HG03520 (cell line): Measurements from ENCODE around the gene FRMD4B.
"Not testable (repeated sequence)": the region's sequence is repeated elsewhere in the genome, so short reads cannot be mapped to it uniquely, and the experiment has no call there.

Experiments used
- ATAC-seq: cut with Tn5 transposase; IDR thresholded peaks from one replicate; pipeline ENCODE4 v1.9.1; 2021; ENCODE audit warnings: mild to moderate bottlenecking, moderate library complexity; ENCODE audit not compliant: unreplicated experiment

Gene FRMD4B

GRCh38 chr3:69251078-69251805 lies 134.6 kb downstream of the FRMD4B start:
- ATAC-seq = no peak

DNA sequence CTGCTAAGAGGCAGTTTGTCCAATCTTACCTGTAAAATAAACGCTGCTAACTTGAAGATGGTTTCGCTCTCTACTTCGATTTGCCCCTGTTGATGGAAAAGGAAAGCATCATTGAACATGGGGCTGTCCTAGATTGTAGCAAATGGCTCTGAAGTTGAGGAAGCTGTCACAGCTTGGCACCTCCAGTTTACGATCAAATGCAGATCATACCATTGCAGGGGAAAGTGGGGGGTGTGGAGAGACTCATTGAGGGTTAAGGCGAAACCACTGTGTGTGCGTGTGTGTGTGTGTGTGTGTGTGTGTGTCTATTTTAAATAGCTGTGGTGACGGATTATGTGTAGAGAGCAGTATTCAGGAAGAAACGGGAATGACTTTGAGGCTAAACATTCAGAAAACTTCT lies 135.9 kb downstream of the FRMD4B start:
- no peak for ATAC-seq

GRCh38 chr3:69249001-69249400 lies 136.9 kb downstream of the FRMD4B start:
- no peak for ATAC-seq

GRCh38 chr3:69248436-69248835 lies 137.5 kb downstream of the FRMD4B start:
- ATAC-seq = no peak

GRCh38 chr3:69246612-69247011 lies 139.3 kb downstream of the FRMD4B start:
- no peak for ATAC-seq

DNA sequence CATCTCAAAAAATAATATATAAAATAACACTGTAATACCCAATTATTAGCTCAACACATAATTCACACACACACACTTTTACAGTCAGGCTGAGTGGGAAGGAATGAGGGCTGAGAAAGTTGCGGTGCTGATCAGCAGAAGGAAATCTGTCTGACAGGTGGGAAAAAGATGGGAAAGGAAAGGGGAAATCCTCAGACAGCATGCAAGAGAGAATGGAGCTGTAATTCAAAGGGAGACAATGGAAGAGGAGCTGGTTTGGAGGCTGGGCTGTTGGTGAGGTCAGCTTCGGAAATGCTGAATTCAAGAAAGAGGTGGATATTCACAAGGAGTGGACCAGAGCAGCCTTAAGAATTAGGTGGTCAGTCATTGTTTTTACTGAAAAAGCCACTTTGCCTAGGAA lies 141.8 kb downstream of the FRMD4B start:
- ATAC-seq = no peak

DNA sequence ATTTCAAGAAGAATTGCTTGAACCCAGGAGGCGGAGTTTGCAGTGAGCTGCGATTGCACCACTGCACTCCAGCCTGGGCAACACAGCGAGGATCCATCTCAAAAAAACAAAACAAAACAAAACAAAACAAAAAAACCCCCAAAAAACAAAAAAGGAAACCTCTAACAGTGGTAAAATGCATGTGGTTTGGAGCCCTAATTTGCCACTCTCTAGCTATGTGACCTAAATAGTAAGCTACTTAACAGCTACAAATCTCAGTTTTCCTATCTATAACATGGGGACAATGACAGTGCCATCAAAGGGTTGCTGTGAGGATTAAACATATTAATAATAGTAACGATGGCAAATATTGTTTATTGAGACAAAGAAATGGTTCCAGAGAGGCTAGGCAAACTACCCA lies 144.1 kb downstream of the FRMD4B start:
- no peak for ATAC-seq

DNA sequence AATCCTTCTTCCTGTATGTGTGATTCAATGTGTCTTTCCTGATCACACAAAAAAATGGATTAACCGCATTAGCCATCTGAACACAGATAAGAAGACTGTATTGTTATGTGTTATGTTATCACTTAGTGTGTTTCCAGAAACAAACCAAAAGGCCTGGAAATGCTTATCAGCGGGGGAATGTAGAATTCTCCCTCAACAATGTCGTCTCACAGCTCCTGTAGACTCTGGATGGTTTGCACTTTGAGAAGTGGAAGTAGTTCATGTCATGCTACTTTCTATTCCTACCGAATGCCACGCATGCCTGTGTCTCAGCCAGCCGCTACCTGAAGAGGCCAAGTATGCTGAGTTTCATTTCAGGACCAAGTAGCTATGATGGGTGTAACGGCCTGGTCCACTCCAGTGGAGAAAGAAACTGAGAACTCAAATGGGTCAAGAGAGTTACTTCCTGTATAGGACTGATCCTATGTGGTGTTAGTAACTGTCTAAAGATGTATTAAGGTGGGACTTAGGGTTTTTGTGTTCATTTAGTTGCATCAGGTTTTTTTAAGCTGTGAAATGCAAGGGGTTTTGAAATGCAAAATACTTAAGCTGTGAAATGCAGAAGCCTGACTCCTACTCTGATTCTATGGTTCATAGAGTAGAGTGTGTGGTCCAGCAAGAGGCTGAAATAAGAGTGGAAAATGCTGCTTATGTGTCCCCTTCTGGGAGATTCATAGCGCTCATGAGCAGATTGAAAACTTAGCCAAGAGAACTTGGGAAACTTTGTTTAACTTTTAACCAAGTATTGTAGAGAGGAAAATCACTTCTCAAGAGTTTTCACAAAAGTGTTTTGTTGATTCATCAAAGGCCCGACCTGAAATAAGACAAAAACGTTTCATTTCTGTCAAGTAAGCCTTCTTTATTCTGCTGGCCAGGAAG lies 145.0 kb downstream of the FRMD4B start:
- ATAC-seq = peak; percentile 74

GRCh38 chr3:69239063-69239462 lies 146.8 kb downstream of the FRMD4B start:
- ATAC-seq = no peak

DNA sequence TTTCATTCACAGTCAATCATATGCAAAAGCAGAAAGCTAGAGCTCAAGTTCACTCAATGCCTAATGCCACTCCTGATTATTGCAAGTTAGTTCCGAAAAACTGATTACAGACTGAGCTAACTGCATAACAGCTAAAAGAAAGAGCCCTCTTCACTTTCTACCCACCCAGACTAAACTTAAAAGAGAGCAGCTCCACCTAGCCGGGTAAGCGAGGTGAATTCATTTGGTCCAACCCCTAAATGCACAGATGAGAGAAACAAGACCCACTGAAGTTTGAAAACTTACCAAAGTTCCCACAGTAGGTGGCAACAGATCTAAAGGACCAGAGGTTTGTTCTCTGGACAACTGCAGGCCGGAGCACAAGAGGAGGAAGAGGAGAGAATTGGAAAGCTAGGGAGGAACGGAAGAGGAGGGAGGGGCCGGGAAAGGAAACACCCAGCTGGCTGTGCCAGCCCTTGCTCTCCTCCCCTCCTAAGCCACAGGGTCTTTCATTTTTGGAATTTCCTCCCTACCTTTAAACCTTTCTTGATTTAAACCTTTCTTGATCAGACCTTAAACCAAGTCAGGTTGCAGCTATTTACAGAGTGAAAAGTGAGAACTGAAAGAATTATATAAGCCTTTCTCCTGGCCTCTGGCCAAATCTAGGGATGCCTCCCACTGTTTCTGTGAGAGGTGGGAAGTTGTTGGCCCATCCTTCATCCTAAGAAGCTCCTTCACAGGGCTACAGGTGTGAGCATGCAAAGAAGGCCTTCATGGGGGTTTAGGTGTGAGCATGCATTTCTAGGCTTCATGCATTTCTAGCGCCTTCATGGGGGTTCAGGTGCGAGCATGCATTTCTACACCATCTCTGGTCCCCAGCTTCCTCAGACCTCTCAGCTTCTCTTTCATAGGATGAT lies 148.8 kb downstream of the FRMD4B start:
- no peak for ATAC-seq

DNA sequence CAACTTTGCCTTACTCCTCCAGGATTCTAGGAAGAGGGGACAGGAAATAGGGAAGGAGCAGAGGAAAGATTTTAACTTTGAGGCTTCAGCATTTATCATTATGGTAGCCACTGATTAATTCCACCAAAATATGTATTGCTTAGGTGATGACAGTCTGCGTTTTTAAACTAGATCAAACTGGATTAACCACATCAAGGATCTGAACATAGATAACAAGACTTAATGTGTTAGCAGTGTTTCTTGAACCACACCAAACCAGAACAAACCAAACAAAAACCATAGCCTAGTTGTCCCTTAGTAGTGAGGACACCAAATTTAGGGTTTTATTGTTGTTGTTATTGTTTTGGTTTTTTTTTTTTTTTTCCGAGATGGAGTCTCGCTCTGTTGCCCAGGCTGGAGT lies 150.0 kb downstream of the FRMD4B start:
- no peak for ATAC-seq

- not testable (repeated sequence) for ATAC-seq
These were observed 150.7 kb downstream of the FRMD4B start for GRCh38 chr3:69235227-69235626.

DNA sequence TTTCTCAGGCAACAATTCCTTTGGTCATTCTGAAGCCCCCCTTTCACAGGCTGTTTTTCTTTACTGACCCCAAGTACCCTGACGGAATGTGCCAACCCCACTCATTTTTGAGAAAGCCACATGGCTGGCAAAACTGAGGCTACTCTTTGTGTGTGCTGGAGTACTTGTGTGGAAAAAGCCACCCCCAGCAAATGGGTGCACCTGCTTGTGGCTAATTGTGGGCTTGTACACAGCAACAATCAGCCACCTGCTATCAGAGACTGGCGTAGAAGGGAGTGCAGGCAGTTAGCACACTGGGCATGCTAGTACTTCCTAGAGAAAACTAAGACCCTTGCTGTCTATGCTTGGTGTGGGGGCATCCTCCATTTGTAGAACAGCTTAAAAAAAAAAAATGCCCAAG lies 153.4 kb downstream of the FRMD4B start:
- ATAC-seq = no peak

GRCh38 chr3:69231929-69232440 lies 153.9 kb downstream of the FRMD4B start:
- ATAC-seq = no peak

GRCh38 chr3:69226071-69226470 lies 159.8 kb downstream of the FRMD4B start:
- ATAC-seq = no peak

DNA sequence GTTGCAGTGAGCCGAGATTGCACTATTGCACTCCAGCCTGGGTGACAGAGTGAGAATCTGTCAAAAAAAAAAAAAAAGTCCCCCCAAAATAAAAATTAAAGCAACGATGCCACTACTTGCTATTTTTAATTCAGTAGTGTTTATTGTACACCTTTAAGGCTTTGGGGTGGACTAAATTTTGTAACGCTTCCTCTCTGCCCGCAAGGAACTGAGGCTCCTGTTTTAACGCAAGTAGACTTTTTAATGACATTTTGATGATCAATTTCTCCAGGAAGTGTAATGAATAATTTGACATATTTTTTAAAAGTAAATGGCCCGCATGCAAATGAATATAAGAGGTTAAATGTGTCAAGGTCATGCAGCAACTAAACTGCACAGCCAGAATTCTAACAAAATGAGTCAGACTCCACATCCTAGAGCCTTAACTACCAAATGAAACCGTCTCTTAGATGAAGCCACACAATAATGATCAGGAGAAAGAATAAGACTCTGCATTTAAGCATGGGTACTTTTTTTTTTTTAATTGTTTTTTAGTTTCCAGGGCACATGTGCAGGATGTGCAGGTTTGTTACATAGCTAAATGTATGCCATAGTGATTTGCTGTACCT lies 166.7 kb downstream of the FRMD4B start:
- ATAC-seq = no peak

DNA sequence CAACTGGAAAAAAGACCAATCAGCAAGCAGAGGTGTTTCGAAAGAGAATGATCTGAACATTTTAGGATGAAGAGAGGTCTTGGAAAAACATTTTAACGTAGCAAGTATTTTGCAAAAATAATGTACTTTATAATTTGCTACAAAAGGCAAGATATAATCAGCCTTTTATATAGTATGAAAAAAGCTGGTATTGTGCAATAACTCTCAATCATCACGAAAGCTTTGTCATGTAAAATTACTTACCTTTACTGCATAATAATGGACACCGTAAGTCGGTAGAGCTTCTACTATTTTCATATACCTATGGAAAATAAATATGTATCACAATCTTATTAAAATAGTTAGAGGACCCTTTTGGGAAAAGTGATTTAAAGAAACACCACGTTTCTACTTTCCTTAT lies 167.8 kb downstream of the FRMD4B start:
- ATAC-seq = no peak

GRCh38 chr3:69216981-69217380 lies 168.9 kb downstream of the FRMD4B start:
- no peak for ATAC-seq

DNA sequence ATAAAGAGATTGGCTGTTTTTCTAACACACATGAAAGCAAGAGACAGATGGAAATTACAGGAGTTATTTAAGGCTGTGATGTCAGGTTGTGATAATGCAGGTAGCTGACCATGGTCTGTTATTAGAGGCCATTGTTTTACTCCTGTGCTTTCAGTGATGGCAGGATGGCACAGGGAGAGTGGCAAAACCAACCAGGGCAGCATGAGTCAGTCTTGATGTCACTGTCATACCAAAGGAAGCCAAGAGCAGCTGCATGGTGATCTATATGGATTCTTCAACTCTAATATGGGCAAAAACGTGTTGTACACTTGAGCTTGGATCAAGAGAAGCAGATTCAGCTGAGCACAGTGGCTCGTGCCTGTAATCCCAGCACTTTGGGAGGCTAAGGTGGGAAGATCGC lies 171.6 kb downstream of the FRMD4B start:
- no peak for ATAC-seq

- ATAC-seq = peak; percentile 85
These were observed 173.3 kb downstream of the FRMD4B start for GRCh38 chr3:69212411-69213160.
